OCI-LY7 (cell line): ENCODE data around the gene FRS2.
"Not testable (repeated sequence)": the region's sequence is repeated elsewhere in the genome, so short reads cannot be mapped to it uniquely, and the experiment has no call there.

ENCODE experiments used
- EZH2phosphoT487 ChIP-seq: fragments of 200-600 bp; sonication (generic); IDR thresholded peaks from 2 replicates; pipeline ENCODE4 v1.6.1; 2018; ENCODE audit warnings: low read depth, borderline replicate concordance, mild to moderate bottlenecking, mixed run types, antibody characterized with exemption, low read length, moderate library complexity, mixed read lengths
- TF ChIP-seq, protein P1 (sequence below): fragments of 200-600 bp; sonication (generic); conservative IDR thresholded peaks from 2 replicates; pipeline ENCODE4 v1.5.1; 2014; ENCODE audit warnings: mild to moderate bottlenecking, antibody characterized with exemption, low read length, moderate library complexity, mixed read lengths

DNA sequence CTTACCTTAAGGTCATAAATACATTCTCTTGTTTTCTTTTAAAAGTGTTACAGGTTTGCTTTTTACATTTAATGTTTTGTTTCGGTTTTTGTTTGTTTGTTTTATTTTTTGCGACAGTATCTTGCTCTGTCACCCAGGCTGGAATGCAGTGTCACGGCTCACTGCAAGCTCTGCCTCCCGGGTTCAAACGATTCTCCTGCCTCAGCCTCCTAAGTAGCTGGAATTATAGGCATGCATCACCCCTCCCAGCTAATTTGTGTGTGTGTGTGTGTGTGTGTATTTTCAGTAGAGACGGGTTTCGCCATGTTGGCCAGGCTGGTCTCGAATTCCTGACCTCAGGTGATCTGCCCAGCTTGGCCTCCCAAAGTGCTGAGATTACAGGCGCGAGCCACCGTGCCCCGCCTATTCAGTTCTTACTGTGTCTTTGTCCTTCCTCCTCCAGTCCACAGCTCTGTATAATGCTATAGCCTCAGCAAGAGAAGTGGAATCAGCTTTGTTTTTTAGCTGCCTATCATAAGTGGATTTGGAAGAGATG lies 17.5 kb upstream of the FRS2 start:
- TF ChIP-seq, protein P1, sequence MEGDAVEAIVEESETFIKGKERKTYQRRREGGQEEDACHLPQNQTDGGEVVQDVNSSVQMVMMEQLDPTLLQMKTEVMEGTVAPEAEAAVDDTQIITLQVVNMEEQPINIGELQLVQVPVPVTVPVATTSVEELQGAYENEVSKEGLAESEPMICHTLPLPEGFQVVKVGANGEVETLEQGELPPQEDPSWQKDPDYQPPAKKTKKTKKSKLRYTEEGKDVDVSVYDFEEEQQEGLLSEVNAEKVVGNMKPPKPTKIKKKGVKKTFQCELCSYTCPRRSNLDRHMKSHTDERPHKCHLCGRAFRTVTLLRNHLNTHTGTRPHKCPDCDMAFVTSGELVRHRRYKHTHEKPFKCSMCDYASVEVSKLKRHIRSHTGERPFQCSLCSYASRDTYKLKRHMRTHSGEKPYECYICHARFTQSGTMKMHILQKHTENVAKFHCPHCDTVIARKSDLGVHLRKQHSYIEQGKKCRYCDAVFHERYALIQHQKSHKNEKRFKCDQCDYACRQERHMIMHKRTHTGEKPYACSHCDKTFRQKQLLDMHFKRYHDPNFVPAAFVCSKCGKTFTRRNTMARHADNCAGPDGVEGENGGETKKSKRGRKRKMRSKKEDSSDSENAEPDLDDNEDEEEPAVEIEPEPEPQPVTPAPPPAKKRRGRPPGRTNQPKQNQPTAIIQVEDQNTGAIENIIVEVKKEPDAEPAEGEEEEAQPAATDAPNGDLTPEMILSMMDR: not testable (repeated sequence)
- not testable (repeated sequence) for TF ChIP-seq EZH2phosphoT487
